HepG2 (cell line): ENCODE results near the gene CLRN3. TPM values are rescaled to one million over a fixed set of nuclear protein-coding genes. Genes with fewer than 3 reads are reported as not detected.

Source experiments
- ATAC-seq: fragments of 200-7000 bp; cut with Tn5 transposase; 3 replicates; pipeline ENCODE4 v1.9.1; 2020; ENCODE audit warnings: mild to moderate bottlenecking, moderate library complexity
- BruUV-seq: library from RNA; stranded (reverse); fragments of 400-500 nt; replicated peaks from 2 replicates; lab custom pipeline; 2021; lab: Mats Ljungman, UMichigan
- CTCF ChIA-PET: fragments of 300-600 bp; formaldehyde crosslinking; extraction: SDS; loops from one replicate; lab custom pipeline; 2021; ENCODE audit warnings: low total read pairs, inconsistent platforms, low intra/inter-chr PET ratio; lab: Yijun Ruan, JAX
- POLR2A ChIA-PET: fragments of 350-600 bp; sonication (Branson Sonifier 250); formaldehyde crosslinking; loops from one replicate; lab custom pipeline; 2020; ENCODE audit warnings: antibody characterized with exemption, inconsistent platforms; lab: Yijun Ruan, JAX
- DNase-seq: peaks from one replicate; pipeline ENCODE4 v3.0.0-alpha.2; 2015; ENCODE audit warnings: low spot score
- FAIRE-seq: peaks from 3 replicates; lab custom pipeline; 2011; peaks lifted over from hg19 to GRCh38; lab: Jason Lieb, UNC
- H2AFZ ChIP-seq: one replicate; pipeline ENCODE4 v1.6.1; 2011; ENCODE audit warnings: low read length, inconsistent platforms
- H3K27ac ChIP-seq: fragments of 300-600 bp; 3 replicates; pipeline ENCODE4 v1.8.0; 2011; ENCODE audit warnings: mixed run types, mild to moderate bottlenecking, mixed read lengths, low read length, inconsistent platforms; ENCODE audit not compliant: insufficient read depth; ENCODE audit errors: extremely low read length
- H3K27me3 ChIP-seq, 2 experiments: fragments of 200-600 bp in 1 of 2; 2 replicates in 1 of 2; 3 replicates in 1 of 2; pipeline versions ENCODE4 v1.6.0 to v1.8.0; 2011; ENCODE audit warnings: low read length in 2 of 2, mild to moderate bottlenecking in 2 of 2, moderate library complexity in 2 of 2, inconsistent platforms in 1 of 2; ENCODE audit not compliant: insufficient read depth in 2 of 2, control insufficient read depth in 1 of 2
- H3K36me3 ChIP-seq, 2 experiments: fragments of 200-600 bp in 1 of 2; replicated peaks in 1 of 2; 2 replicates in 1 of 2; 3 replicates in 1 of 2; pipeline versions ENCODE4 v1.5.1 to v1.8.0; 2011; ENCODE audit warnings: low read length in 2 of 2, inconsistent platforms in 1 of 2; ENCODE audit not compliant: insufficient read depth in 2 of 2, control insufficient read depth in 1 of 2
- H3K4me1 ChIP-seq: 2 replicates; pipeline ENCODE4 v1.5.1; 2012; ENCODE audit warnings: low read length, inconsistent platforms; ENCODE audit not compliant: insufficient read depth
- H3K4me2 ChIP-seq: 2 replicates; pipeline ENCODE4 v1.6.0; 2011; ENCODE audit warnings: low read depth, low read length, inconsistent platforms
- H3K4me3 ChIP-seq, 3 experiments: fragments of 200-600 bp in 1 of 3; sonication (generic), shearing (Covaris generic) in 1 of 3; replicated peaks in 1 of 3; 2 replicates each; pipeline ENCODE4 v1.5.1; 2011 to 2016; ENCODE audit warnings: low read length in 3 of 3, inconsistent platforms in 2 of 3, low read depth in 2 of 3, mild to moderate bottlenecking in 2 of 3, control low read depth in 1 of 3, mixed read lengths in 1 of 3; ENCODE audit not compliant: insufficient read depth in 1 of 3
- H3K79me2 ChIP-seq: one replicate; pipeline ENCODE4 v1.6.1; 2011; ENCODE audit warnings: low read length, inconsistent platforms; ENCODE audit not compliant: insufficient read depth
- H3K9ac ChIP-seq: 2 replicates; pipeline ENCODE4 v1.6.0; 2011; ENCODE audit warnings: mild to moderate bottlenecking, low read depth, low read length, inconsistent platforms; ENCODE audit not compliant: insufficient read depth
- H3K9me3 ChIP-seq: 2 replicates; pipeline ENCODE4 v1.5.1; 2012; ENCODE audit warnings: mild to moderate bottlenecking, low read length
- H4K20me1 ChIP-seq: 2 replicates; pipeline ENCODE4 v1.6.0; 2011; ENCODE audit warnings: inconsistent platforms, mild to moderate bottlenecking, low read length, moderate library complexity; ENCODE audit not compliant: insufficient read depth
- CCAR2 ChIP-seq: fragments of 200-400 bp; formaldehyde crosslinking; optimal IDR thresholded peaks from 2 replicates; pipeline ENCODE3; 2018; ENCODE audit warnings: low read depth, mild to moderate bottlenecking, low read length, moderate library complexity
- HNRNPK ChIP-seq: fragments of 200-400 bp; formaldehyde crosslinking; IDR thresholded peaks from 2 replicates; pipeline ENCODE4 v1.6.1; 2018; ENCODE audit warnings: low read length, low read depth, moderate library complexity, mild to moderate bottlenecking; ENCODE audit not compliant: poor library complexity, severe bottlenecking
- KAT7 ChIP-seq: IDR thresholded peaks from 2 replicates; pipeline ENCODE4 v1.6.1; 2018; ENCODE audit warnings: borderline replicate concordance, missing compliant biosample characterization
- KDM1A ChIP-seq: IDR thresholded peaks from 2 replicates; pipeline ENCODE4 v1.6.1; 2016; ENCODE audit warnings: missing compliant biosample characterization
- NR3C1 ChIP-seq: sonication (generic); formaldehyde crosslinking; IDR thresholded peaks from 2 replicates; pipeline ENCODE4 v1.4.0; 2020; ENCODE audit warnings: missing genetic modification reagents
- POLR2G ChIP-seq: fragments of 200-400 bp; formaldehyde crosslinking; IDR thresholded peaks from 2 replicates; pipeline ENCODE4 v1.6.1; 2018; ENCODE audit warnings: mild to moderate bottlenecking, low read depth, low read length, moderate library complexity
- RBAK ChIP-seq: sonication (generic); formaldehyde crosslinking; IDR thresholded peaks from 2 replicates; pipeline ENCODE4 v1.5.1; 2020; ENCODE audit warnings: mild to moderate bottlenecking, missing genetic modification reagents
- TAF15 ChIP-seq: fragments of 200-400 bp; formaldehyde crosslinking; IDR thresholded peaks from one replicate; pipeline ENCODE4 v1.6.1; 2018; ENCODE audit warnings: mild to moderate bottlenecking, low read depth, low read length; ENCODE audit not compliant: poor library complexity, severe bottlenecking
- TCF7 ChIP-seq: sonication (generic); IDR thresholded peaks from 2 replicates; pipeline ENCODE4 v1.6.1; 2016; ENCODE audit warnings: antibody characterized with exemption, low read depth
- ZBTB21 ChIP-seq: sonication (generic); formaldehyde crosslinking; IDR thresholded peaks from 2 replicates; pipeline ENCODE4 v1.4.0; 2020; ENCODE audit warnings: missing genetic modification reagents
- ZBTB42 ChIP-seq: sonication (generic); formaldehyde crosslinking; IDR thresholded peaks from 2 replicates; pipeline ENCODE4 v1.5.0; 2020; ENCODE audit warnings: mild to moderate bottlenecking, missing genetic modification reagents
- ZIK1 ChIP-seq: sonication (generic); formaldehyde crosslinking; IDR thresholded peaks from 2 replicates; pipeline ENCODE4 v1.5.0; 2020; ENCODE audit warnings: mild to moderate bottlenecking, low read depth, missing genetic modification reagents, borderline replicate concordance
- ZKSCAN5 ChIP-seq: sonication (generic); formaldehyde crosslinking; IDR thresholded peaks from 2 replicates; pipeline ENCODE4 v1.5.1; 2020; ENCODE audit warnings: mild to moderate bottlenecking, missing genetic modification reagents
- ZNF552 ChIP-seq: sonication (generic); formaldehyde crosslinking; IDR thresholded peaks from 2 replicates; pipeline ENCODE4 v1.9.0; 2022; ENCODE audit warnings: missing genetic modification reagents, mild to moderate bottlenecking, borderline replicate concordance
- WGBS: methylation state at CpG from one replicate; pipeline ENCODE4 v1.1.6; 2017; ENCODE audit warnings: low lambda C conversion rate; 5-methylcytosine and 5-hydroxymethylcytosine counted together
- in situ Hi-C: cut with HindIII; loops from 2 replicates; pipeline ENCODE4 v1.10.0; 2017; ENCODE audit warnings: low pct_unique_long_range_greater_than_20kb; ENCODE audit not compliant: extremely low pct_ligation_motif_present
- intact Hi-C: fragments of 100-400 bp; cut with micrococcal nuclease; formaldehyde crosslinking; loops from one replicate; pipeline ENCODE4 v1.10.0; 2022; ENCODE audit not compliant: unreplicated experiment
- polyA plus RNA-seq, 8 experiments: library from polyadenylated mRNA; depleted of rRNA in 3 of 8; stranded (reverse) in 7 of 8; unstranded in 1 of 8; fragments of >200 nt; fragmentation: Illumina TruSeq in 4 of 8; extraction: Trizol in 4 of 8; gene quantifications; 2 replicates each; pipeline versions ENCODE4 v1.2.1 to v1.2.3, GENCODE V29; 2011 to 2016; ENCODE audit warnings: low read depth in 4 of 8, missing spikeins in 1 of 8, mixed read lengths in 1 of 8; ENCODE audit not compliant: insufficient read depth in 1 of 8
- total RNA-seq, 5 experiments: library from RNA; depleted of rRNA; stranded (reverse); fragments of >200 nt; fragmentation: Illumina TruSeq; extraction: Trizol; gene quantifications; 2 replicates each; pipeline ENCODE4 v1.2.3, GENCODE V29; 2016; ENCODE audit warnings: low read depth in 1 of 5
- TF ChIP-seq, protein P1 (sequence below): sonication (generic); formaldehyde crosslinking; IDR thresholded peaks from 2 replicates; pipeline ENCODE4 v1.4.0; 2020; ENCODE audit warnings: missing genetic modification reagents, borderline replicate concordance

Gene CLRN3
- total and polyA plus RNA-seq, 2 of the 13 experiments (the other 11 are each of a cell fraction or from before 2014, with no cell fraction given), result not detected

DNA sequence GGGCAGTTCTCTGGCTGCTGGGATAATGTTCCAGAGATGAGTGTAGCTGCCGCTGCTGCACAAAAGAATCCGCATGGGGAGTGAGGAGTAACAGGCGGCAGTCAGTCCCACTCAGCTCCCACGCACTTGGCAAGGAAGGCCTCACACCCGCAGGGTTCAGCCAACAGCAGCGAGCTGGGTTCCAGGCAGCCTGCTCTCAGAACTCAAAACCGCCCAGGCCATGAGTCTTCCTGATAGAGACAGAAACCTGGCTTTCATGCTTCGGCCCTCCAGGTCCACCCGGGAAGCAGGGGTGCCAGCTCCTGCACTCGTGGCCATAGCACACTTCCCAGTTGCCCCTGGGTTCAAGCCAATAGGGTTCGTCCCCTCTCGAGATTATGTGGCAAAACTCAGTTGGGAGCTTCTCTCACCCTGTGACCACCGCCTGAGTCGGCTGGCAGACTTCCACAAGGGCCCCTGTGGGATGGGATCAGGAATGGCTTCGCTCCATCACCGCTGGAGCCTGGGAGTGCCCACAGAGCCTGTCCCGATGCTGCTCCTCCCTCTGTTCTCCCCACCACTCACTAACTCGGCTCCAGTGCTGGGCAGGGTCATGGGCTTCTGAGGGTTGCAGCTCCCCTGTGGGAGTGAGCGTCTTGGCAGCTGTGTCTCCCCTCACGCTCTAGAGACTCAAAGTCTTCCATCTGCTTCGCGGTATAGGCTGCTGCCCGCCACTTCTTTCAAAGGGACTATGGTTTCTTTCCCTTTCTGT, 20.6 kb downstream of the CLRN3 start:
- Histone ChIP-seq H3K79me2 (no peaks in the 10 kb centered on the region), H3K9ac (no peak overlapping the region), H3K27me3 (no peaks in the 10 kb centered on the region), H3K27ac (no peak overlapping the region), H3K4me3 (no peak overlapping the region), H3K4me2 (no peak overlapping the region), H3K9me3 (peaks cover 9% of the 10 kb centered on the region; the same call in 1 of the 2 replicates), H3K36me3 (no peaks in the 10 kb centered on the region), H4K20me1 (no peaks in the 10 kb centered on the region), H3K4me1 (peaks cover 17% of the 10 kb centered on the region), H2AFZ (no peak overlapping the region)
- DNase-seq (no peak), ATAC-seq (no peak; the same call in 2 of the 3 replicates), FAIRE-seq (no peak)
- 78% methylated on average over 5 of the region's 23 CpGs for WGBS
- in situ Hi-C loops, result loop anchor here (25.0 kb wide), 1 partner anchor 635 kb away; no protein-coding TSS in a partner anchor
- intact Hi-C loops, result loop anchor here (10.0 kb wide), 1 partner anchor 143 kb away; no protein-coding TSS in a partner anchor
- BruUV-seq, result no TSS peak
- POLR2A ChIA-PET, result no interaction called here
- TF ChIP-seq TAF15, result no peak
- TF ChIP-seq ZBTB21, result no peak
- no peak for TF ChIP-seq ZBTB42 (CRISPR knock-in tag)
- CTCF ChIA-PET, result interaction anchor here (1.3 kb wide), 1 partner anchor 139 kb away, joined by 4 read pairs; no protein-coding TSS in a partner anchor

DNA sequence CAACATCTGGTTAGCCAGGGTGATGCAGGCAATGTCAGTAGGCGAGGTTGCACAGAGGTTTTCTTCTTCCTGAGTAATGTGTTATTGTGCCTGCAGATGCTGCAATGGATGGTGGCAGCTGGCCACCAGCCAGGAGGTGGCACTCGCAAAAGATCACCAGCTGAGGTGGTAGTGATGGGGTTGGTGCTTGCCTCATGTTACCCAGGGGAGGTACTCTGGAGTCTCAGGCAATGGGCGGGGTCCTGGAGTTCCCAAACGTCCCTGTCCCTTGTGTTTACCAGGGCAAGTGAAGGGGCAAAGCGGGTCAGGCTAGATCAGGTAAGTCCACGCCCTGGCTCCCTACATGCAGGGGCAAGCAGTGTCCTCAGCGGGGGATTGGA, 21.1 kb downstream of the CLRN3 start:
- Histone ChIP-seq H3K9me3 (peaks cover 9% of the 10 kb centered on the region; the same call in 1 of the 2 replicates), H3K27me3 (no peaks in the 10 kb centered on the region), H3K36me3 (no peaks in the 10 kb centered on the region), H2AFZ (no peak overlapping the region), H3K4me1 (peaks cover 23% of the 10 kb centered on the region), H3K4me2 (no peak overlapping the region), H3K27ac (no peak overlapping the region), H3K79me2 (no peaks in the 10 kb centered on the region), H4K20me1 (no peaks in the 10 kb centered on the region), H3K4me3 (no peak overlapping the region), H3K9ac (no peak overlapping the region)
- in situ Hi-C loops, result loop anchor here (25.0 kb wide), 1 partner anchor 634 kb away; no protein-coding TSS in a partner anchor
- ATAC-seq, result no peak
- ChIA-PET POLR2A (no interaction called here), CTCF (no interaction called here)
- no peak for DNase-seq
- intact Hi-C loops, result loop anchor here (10.0 kb wide), 1 partner anchor 143 kb away; no protein-coding TSS in a partner anchor
- no TSS peak for BruUV-seq
- FAIRE-seq, result no peak
- 42% methylated on average over 4 of the region's 7 CpGs for WGBS
- no peak for TF ChIP-seq TCF7
- TF ChIP-seq KDM1A (CRISPR knock-in tag), result no peak
- TF ChIP-seq, protein P1, sequence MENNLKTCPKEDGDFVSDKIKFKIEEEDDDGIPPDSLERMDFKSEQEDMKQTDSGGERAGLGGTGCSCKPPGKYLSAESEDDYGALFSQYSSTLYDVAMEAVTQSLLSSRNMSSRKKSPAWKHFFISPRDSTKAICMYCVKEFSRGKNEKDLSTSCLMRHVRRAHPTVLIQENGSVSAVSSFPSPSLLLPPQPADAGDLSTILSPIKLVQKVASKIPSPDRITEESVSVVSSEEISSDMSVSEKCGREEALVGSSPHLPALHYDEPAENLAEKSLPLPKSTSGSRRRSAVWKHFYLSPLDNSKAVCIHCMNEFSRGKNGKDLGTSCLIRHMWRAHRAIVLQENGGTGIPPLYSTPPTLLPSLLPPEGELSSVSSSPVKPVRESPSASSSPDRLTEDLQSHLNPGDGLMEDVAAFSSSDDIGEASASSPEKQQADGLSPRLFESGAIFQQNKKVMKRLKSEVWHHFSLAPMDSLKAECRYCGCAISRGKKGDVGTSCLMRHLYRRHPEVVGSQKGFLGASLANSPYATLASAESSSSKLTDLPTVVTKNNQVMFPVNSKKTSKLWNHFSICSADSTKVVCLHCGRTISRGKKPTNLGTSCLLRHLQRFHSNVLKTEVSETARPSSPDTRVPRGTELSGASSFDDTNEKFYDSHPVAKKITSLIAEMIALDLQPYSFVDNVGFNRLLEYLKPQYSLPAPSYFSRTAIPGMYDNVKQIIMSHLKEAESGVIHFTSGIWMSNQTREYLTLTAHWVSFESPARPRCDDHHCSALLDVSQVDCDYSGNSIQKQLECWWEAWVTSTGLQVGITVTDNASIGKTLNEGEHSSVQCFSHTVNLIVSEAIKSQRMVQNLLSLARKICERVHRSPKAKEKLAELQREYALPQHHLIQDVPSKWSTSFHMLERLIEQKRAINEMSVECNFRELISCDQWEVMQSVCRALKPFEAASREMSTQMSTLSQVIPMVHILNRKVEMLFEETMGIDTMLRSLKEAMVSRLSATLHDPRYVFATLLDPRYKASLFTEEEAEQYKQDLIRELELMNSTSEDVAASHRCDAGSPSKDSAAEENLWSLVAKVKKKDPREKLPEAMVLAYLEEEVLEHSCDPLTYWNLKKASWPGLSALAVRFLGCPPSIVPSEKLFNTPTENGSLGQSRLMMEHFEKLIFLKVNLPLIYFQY (CRISPR knock-in tag), result no peak
- TF ChIP-seq ZKSCAN5 (CRISPR knock-in tag), result no peak
- no peak for TF ChIP-seq KAT7 (CRISPR knock-in tag)
- TF ChIP-seq POLR2G, result no peak
- TF ChIP-seq RBAK (CRISPR knock-in tag), result no peak
- TF ChIP-seq ZNF552 (CRISPR knock-in tag), result no peak
- no peak for TF ChIP-seq HNRNPK
- no peak for TF ChIP-seq NR3C1
- no peak for TF ChIP-seq ZIK1
- TF ChIP-seq CCAR2, result no peak
